IMR-90 (cell line): ENCODE data around the gene KLK14. TPM values are rescaled to one million over a fixed set of nuclear protein-coding genes. Genes with fewer than 3 reads are reported as not detected.
A peak's percentile ranks its signal among the peaks of the same experiment; 100 is the strongest.

Experiments
- ATAC-seq: fragments of 200-7000 bp; cut with Tn5 transposase; 2 replicates; pipeline ENCODE4 v1.9.1; 2020; ENCODE audit warnings: low read depth, mild to moderate bottlenecking, moderate library complexity
- BruUV-seq: library from RNA; stranded (reverse); fragments of 400-500 nt; replicated peaks from 2 replicates; lab custom pipeline; 2021; lab: Mats Ljungman, UMichigan
- CTCF ChIA-PET: fragments of 300-600 bp; formaldehyde crosslinking; extraction: SDS; loops from one replicate; lab custom pipeline; 2021; ENCODE audit warnings: antibody characterized with exemption; lab: Yijun Ruan, JAX
- POLR2A ChIA-PET: fragments of 300-600 bp; sonication (Branson Sonifier 250); formaldehyde crosslinking; loops from one replicate; lab custom pipeline; 2022; ENCODE audit warnings: antibody characterized with exemption; ENCODE audit not compliant: unreplicated experiment; lab: Charles Lee
- DNase-seq: peaks from one replicate; pipeline ENCODE4 v3.0.0; 2013
- H2AFZ ChIP-seq: replicated peaks from 2 replicates; pipeline ENCODE3; 2013; ENCODE audit warnings: low read length, mild to moderate bottlenecking; ENCODE audit not compliant: poor library complexity
- H2AK5ac ChIP-seq: 2 replicates; pipeline ENCODE4 v1.6.1; 2013; ENCODE audit warnings: low read depth, low read length, inconsistent platforms
- H2AK9ac ChIP-seq: replicated peaks from 2 replicates; pipeline ENCODE3; 2013; ENCODE audit warnings: mild to moderate bottlenecking, low read depth, low read length, moderate library complexity; ENCODE audit not compliant: poor library complexity
- H2BK120ac ChIP-seq: 2 replicates; pipeline ENCODE4 v1.6.1; 2013; ENCODE audit warnings: low read depth, low read length, inconsistent platforms
- H2BK15ac ChIP-seq: 3 replicates; pipeline ENCODE4 v1.6.1; 2013; ENCODE audit warnings: low read depth, low read length, inconsistent platforms
- H2BK20ac ChIP-seq: 2 replicates; pipeline ENCODE4 v1.6.1; 2013; ENCODE audit warnings: low read depth, mild to moderate bottlenecking, inconsistent platforms, low read length, moderate library complexity
- H2BK5ac ChIP-seq: 2 replicates; pipeline ENCODE4 v1.6.1; 2013; ENCODE audit warnings: mild to moderate bottlenecking, low read depth, low read length, inconsistent platforms; ENCODE audit not compliant: poor library complexity, severe bottlenecking
- H3K14ac ChIP-seq: replicated peaks from 2 replicates; pipeline ENCODE4 v1.6.1; 2013; ENCODE audit warnings: low read depth, low read length, inconsistent platforms
- H3K18ac ChIP-seq: 2 replicates; pipeline ENCODE4 v1.6.1; 2013; ENCODE audit warnings: low read depth, low read length, control low read depth
- H3K23ac ChIP-seq: 2 replicates; pipeline ENCODE4 v1.6.1; 2013; ENCODE audit warnings: low read depth, low read length, inconsistent platforms
- H3K27ac ChIP-seq: 2 replicates; pipeline ENCODE4 v1.5.1; 2013; ENCODE audit warnings: mild to moderate bottlenecking, control low read depth, low read length; ENCODE audit not compliant: insufficient read depth
- H3K27me3 ChIP-seq: 2 replicates; pipeline ENCODE4 v1.6.1; 2013; ENCODE audit warnings: low read length; ENCODE audit not compliant: control insufficient read depth, insufficient read depth
- H3K36me3 ChIP-seq: 2 replicates; pipeline ENCODE4 v1.6.1; 2013; ENCODE audit warnings: low read length, mixed read lengths; ENCODE audit not compliant: control insufficient read depth, insufficient read depth
- H3K4ac ChIP-seq: 2 replicates; pipeline ENCODE4 v1.6.1; 2013; ENCODE audit warnings: low read depth, low read length, inconsistent platforms
- H3K4me1 ChIP-seq: 2 replicates; pipeline ENCODE4 v1.6.1; 2013; ENCODE audit warnings: low read length, mixed read lengths; ENCODE audit not compliant: control insufficient read depth, insufficient read depth
- H3K4me2 ChIP-seq: 2 replicates; pipeline ENCODE4 v1.6.1; 2013; ENCODE audit warnings: low read depth, mild to moderate bottlenecking, control low read depth, low read length, moderate library complexity
- H3K4me3 ChIP-seq: 2 replicates; pipeline ENCODE4 v1.5.1; 2013; ENCODE audit warnings: low read depth, mild to moderate bottlenecking, control low read depth, low read length, moderate library complexity; ENCODE audit not compliant: insufficient read depth
- H3K56ac ChIP-seq: 2 replicates; pipeline ENCODE4 v1.6.1; 2013; ENCODE audit warnings: low read length, inconsistent platforms; ENCODE audit not compliant: insufficient read depth; ENCODE audit errors: extremely low read depth
- H3K79me1 ChIP-seq, 2 experiments: 2 replicates each; pipeline ENCODE4 v1.6.1; 2013; ENCODE audit warnings: low read length in 2 of 2, inconsistent platforms in 1 of 2, low read depth in 1 of 2
- H3K9ac ChIP-seq: 2 replicates; pipeline ENCODE4 v1.6.1; 2013; ENCODE audit warnings: low read depth, low read length, control low read depth
- H3K9me1 ChIP-seq: 2 replicates; pipeline ENCODE4 v1.6.1; 2013; ENCODE audit warnings: low read length, inconsistent platforms; ENCODE audit not compliant: insufficient read depth
- H3K9me3 ChIP-seq: 2 replicates; pipeline ENCODE4 v1.6.1; 2013; ENCODE audit warnings: low read length; ENCODE audit not compliant: control insufficient read depth, insufficient read depth
- H4K20me1 ChIP-seq: 2 replicates; pipeline ENCODE4 v1.6.1; 2013; ENCODE audit warnings: low read length, inconsistent platforms; ENCODE audit not compliant: insufficient read depth
- H4K5ac ChIP-seq: 2 replicates; pipeline ENCODE4 v1.6.1; 2013; ENCODE audit warnings: mild to moderate bottlenecking, low read depth, low read length, control low read depth
- H4K8ac ChIP-seq, 2 experiments: 2 replicates each; pipeline ENCODE4 v1.6.1; 2013; ENCODE audit warnings: low read depth in 2 of 2, low read length in 2 of 2, control low read depth in 1 of 2, inconsistent platforms in 1 of 2
- H4K91ac ChIP-seq: 2 replicates; pipeline ENCODE4 v1.6.1; 2013; ENCODE audit warnings: low read depth, low read length, inconsistent platforms; ENCODE audit not compliant: insufficient read depth
- MAFK ChIP-seq: IDR thresholded peaks from 2 replicates; pipeline ENCODE4 v1.6.1; 2012; ENCODE audit warnings: low read depth, low read length, improper control_type of control experiment
- SMC3 ChIP-seq: fragments of 150-350 bp; IDR thresholded peaks from 2 replicates; pipeline ENCODE4 v1.6.1; 2016; ENCODE audit warnings: low read depth, mild to moderate bottlenecking, antibody characterized with exemption, low read length, moderate library complexity
- WGBS, 2 experiments: methylation state at CpG; one replicate each; pipeline versions ENCODE4 v1.1.5 to v1.1.7; 2013; ENCODE audit warnings: missing lambda C conversion rate in 2 of 2; ENCODE audit not compliant: insufficient read length in 1 of 2; ENCODE audit errors: extremely low coverage in 2 of 2; 5-methylcytosine and 5-hydroxymethylcytosine counted together
- dilution Hi-C: fragments of 300-500 bp; cut with HindIII; formaldehyde crosslinking; loops from one replicate; pipeline ENCODE4 v1.14.3; 2018; ENCODE audit warnings: low sequenced_read_pairs; ENCODE audit not compliant: unreplicated experiment
- in situ Hi-C: fragments of 300-500 bp; cut with MboI; formaldehyde crosslinking; loops from 3 replicates; pipeline ENCODE4 v1.14.3; 2019; ENCODE audit warnings: low sequenced_read_pairs, inconsistent platforms, mixed read lengths
- intact Hi-C: fragments of 100-400 bp; cut with micrococcal nuclease; formaldehyde crosslinking; loops from 2 replicates; pipeline ENCODE4 v1.10.0; 2022
- polyA plus RNA-seq, 3 experiments: library from polyadenylated mRNA; depleted of rRNA; stranded (reverse); fragments of >200 nt; gene quantifications; 2 replicates each; pipeline ENCODE4 v1.2.3, GENCODE V29; 2012; ENCODE audit warnings: low replicate concordance in 1 of 3
- total RNA-seq: library from RNA; depleted of rRNA; stranded (reverse); fragments of >200 nt; gene quantifications from 2 replicates; pipeline ENCODE4 v1.2.3, GENCODE V29; 2012

KLK14 gene
- total and polyA plus RNA-seq, 2 of the 4 experiments (the other 2 are of a cell fraction), result not detected

GRCh38 chr19:51124729-51125128 lies 42.0 kb upstream of the KLK14 start, which contains the start of gene SIGLEC9:
Gene SIGLEC9, plus strand, starts transcription at chr19:51124906. Its CDS starts 69 bp downstream, at chr19:51124975.
- H3K23ac ChIP-seq, result no peak within 1 kb of the TSS
- no peak within 1 kb of the TSS for H2BK15ac ChIP-seq
- H4K91ac ChIP-seq, result no peak within 1 kb of the TSS
- 0 out of 2 replicates have a peak, but pooled peaks cover 2% of the 10 kb centered on the region for H3K4me1 ChIP-seq
- H3K4ac ChIP-seq, result no peak within 1 kb of the TSS
- H3K36me3 ChIP-seq, result no peaks in the 10 kb centered on the region
- H2BK20ac ChIP-seq, result no peak within 1 kb of the TSS
- no peaks in the 10 kb centered on the region for H3K79me1 ChIP-seq
- intact Hi-C loops (no loop called here), dilution Hi-C loops (no loop called here), in situ Hi-C loops (no loop called here)
- TF ChIP-seq SMC3 (no peak), MAFK (peak; percentile 66)
- H4K5ac ChIP-seq, result no peak within 1 kb of the TSS
- no peak within 1 kb of the TSS for H2AK9ac ChIP-seq
- H3K56ac ChIP-seq, result no peak within 1 kb of the TSS
- ATAC-seq (no peak), DNase-seq (no peak)
- H3K4me3 ChIP-seq, result no peak within 1 kb of the TSS
- no TSS peak for BruUV-seq
- no peak within 1 kb of the TSS for H2BK5ac ChIP-seq
- no peak within 1 kb of the TSS for H3K18ac ChIP-seq
- H2AFZ ChIP-seq, result peak within 1 kb of the TSS; percentile 41
- H3K27ac ChIP-seq, result no peak within 1 kb of the TSS
- no peak within 1 kb of the TSS for H3K4me2 ChIP-seq
- ChIA-PET POLR2A (no interaction called here), CTCF (no interaction called here)
- no peak within 1 kb of the TSS for H3K9ac ChIP-seq
- no peak within 1 kb of the TSS for H2BK120ac ChIP-seq
- H3K9me1 ChIP-seq, result peaks cover 4% of the 10 kb centered on the region; the same call in 1 of the 2 replicates
- H4K8ac ChIP-seq, result no peak within 1 kb of the TSS
- H3K27me3 ChIP-seq, result no peaks in the 10 kb centered on the region
- WGBS, 2 experiments, result no CpG with 5 or more reads among the region's 14 CpGs
- no peak within 1 kb of the TSS for H3K14ac ChIP-seq
- H2AK5ac ChIP-seq, result no peak within 1 kb of the TSS
- no peaks in the 10 kb centered on the region for H3K9me3 ChIP-seq
- H4K20me1 ChIP-seq, result no peaks in the 10 kb centered on the region
